ENCODE data around the gene YWHAH.

The YWHAH gene

DNA sequence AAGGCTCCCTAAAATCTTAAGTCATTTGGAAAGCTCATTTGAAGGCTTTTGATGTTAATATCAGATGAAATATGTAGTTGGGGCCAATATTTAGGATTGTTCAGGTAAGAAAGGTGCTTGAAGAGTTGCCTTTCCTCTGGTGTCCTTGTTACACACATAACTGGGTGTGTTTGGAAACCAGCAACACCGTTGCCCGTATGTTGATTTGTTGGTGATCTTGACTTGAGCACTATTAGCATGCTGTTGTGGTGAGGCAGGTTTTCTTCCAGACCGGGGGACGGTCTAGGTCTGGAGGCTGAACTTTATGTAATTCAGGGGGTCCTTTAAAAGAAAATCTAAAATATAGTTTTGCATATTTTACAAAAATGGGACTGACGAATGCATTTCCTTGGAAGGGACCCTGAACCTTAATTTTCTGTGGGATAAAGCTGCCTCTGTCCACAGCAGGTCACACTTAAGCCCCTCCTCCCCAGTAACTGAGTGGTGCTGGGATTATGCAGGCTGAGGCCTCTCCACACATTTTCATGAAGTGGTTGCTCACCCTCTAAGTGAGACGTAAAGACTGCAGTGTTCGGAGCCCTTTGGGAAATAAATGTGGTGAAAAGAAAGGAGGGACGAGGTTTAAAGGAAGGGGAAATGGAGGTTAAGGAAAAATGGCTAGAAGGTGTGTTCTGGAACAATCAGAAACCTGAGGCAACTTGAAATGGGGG is 1.8 kb downstream of the YWHAH start:
- Histone ChIP-seq H3K4me2 (ENCODE audit: low read length) (peak overlapping the region; percentile 86), H3K4me1 (ENCODE audit: low read length) (peaks cover 26% of the 10 kb centered on the region), H2AFZ (ENCODE audit: low read depth, low read length) (no peak overlapping the region), H3K9me3 (ENCODE audit: insufficient read depth, low read length) (no peaks in the 10 kb centered on the region), H3K9ac (ENCODE audit: low read length) (peak overlapping the region; percentile 98), H3K79me2 (ENCODE audit: low read length) (peaks cover 67% of the 10 kb centered on the region), H4K20me1 (ENCODE audit: insufficient read depth, low read length) (peaks cover 41% of the 10 kb centered on the region), H3K27me3 (ENCODE audit: low read depth, low read length) (no peaks in the 10 kb centered on the region), H3K27ac (ENCODE audit: low read length) (peak overlapping the region; percentile 77), H3K36me3 (replicated peaks; ENCODE audit: low read depth, low read length) (peaks cover 35% of the 10 kb centered on the region), H3K4me3 (ENCODE audit: low read length) (peak overlapping the region; percentile 94)
- TF ChIP-seq, protein P1, sequence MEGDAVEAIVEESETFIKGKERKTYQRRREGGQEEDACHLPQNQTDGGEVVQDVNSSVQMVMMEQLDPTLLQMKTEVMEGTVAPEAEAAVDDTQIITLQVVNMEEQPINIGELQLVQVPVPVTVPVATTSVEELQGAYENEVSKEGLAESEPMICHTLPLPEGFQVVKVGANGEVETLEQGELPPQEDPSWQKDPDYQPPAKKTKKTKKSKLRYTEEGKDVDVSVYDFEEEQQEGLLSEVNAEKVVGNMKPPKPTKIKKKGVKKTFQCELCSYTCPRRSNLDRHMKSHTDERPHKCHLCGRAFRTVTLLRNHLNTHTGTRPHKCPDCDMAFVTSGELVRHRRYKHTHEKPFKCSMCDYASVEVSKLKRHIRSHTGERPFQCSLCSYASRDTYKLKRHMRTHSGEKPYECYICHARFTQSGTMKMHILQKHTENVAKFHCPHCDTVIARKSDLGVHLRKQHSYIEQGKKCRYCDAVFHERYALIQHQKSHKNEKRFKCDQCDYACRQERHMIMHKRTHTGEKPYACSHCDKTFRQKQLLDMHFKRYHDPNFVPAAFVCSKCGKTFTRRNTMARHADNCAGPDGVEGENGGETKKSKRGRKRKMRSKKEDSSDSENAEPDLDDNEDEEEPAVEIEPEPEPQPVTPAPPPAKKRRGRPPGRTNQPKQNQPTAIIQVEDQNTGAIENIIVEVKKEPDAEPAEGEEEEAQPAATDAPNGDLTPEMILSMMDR (IDR thresholded peaks at IDR 0.05; ENCODE audit: low read depth, low read length): no peak
- TF ChIP-seq EZH2phosphoT487 (IDR thresholded peaks at IDR 0.05; ENCODE audit: low read depth): no peak

DNA sequence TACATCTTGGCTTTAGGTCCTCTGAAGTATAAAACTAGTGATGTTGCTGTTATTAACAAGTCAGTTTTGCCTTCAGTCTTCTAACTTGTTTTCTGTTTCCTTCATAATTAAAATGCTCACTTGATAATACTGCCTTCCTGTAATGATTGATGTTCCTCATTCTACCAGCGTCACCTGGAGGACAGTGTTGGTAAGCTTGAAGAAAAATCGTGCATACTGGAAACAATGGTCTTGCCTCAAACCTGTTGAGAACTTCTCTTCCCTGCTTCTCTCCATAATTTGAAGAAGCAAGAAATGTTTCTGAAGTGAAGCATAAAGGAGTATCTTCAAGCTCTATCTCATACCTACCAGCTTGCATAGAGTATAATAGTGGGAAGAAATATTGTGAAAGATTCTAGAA is 3.0 kb downstream of the YWHAH start:
- TF ChIP-seq EZH2phosphoT487 (IDR thresholded peaks at IDR 0.05; ENCODE audit: low read depth): no peak
- TF ChIP-seq, protein P1 (IDR thresholded peaks at IDR 0.05; ENCODE audit: low read depth, low read length): peak; percentile 96
- Histone ChIP-seq H3K27me3 (ENCODE audit: low read depth, low read length) (no peaks in the 10 kb centered on the region), H4K20me1 (ENCODE audit: insufficient read depth, low read length) (peaks cover 53% of the 10 kb centered on the region), H2AFZ (ENCODE audit: low read depth, low read length) (no peak overlapping the region), H3K4me2 (ENCODE audit: low read length) (peak overlapping the region; percentile 86; the same call in 1 of the 2 replicates), H3K27ac (ENCODE audit: low read length) (no peak overlapping the region), H3K9ac (ENCODE audit: low read length) (no peak overlapping the region), H3K36me3 (replicated peaks; ENCODE audit: low read depth, low read length) (peaks cover 45% of the 10 kb centered on the region), H3K79me2 (ENCODE audit: low read length) (peaks cover 79% of the 10 kb centered on the region), H3K4me1 (ENCODE audit: low read length) (peaks cover 26% of the 10 kb centered on the region), H3K4me3 (ENCODE audit: low read length) (no peak overlapping the region), H3K9me3 (ENCODE audit: insufficient read depth, low read length) (no peaks in the 10 kb centered on the region)

DNA sequence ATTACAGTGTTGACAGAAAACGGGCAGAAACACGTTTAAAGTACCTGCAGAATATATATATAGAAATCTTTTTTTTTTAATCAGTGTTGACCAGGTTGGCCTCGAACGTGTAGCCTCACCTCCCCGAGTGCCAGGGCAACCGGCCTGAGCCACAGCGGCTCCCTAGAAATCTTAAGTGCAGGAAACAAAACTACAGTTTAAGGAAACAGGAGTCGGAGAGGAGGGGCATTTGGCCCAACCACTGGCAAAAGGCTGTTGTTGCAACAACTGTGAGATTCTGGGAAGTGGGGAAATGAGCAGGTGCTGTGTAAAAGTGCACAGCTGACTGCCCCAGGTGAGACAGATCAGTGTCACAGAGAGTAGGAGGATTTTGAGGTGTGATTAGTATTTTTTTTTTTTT is 3.7 kb downstream of the YWHAH start:
- H3K79me2 ChIP-seq (ENCODE audit: low read length): peaks cover 86% of the 10 kb centered on the region
- H3K9ac ChIP-seq (ENCODE audit: low read length): no peak overlapping the region
- TF ChIP-seq, protein P1 (IDR thresholded peaks at IDR 0.05; ENCODE audit: low read depth, low read length): no peak
- TF ChIP-seq EZH2phosphoT487 (IDR thresholded peaks at IDR 0.05; ENCODE audit: low read depth): no peak
- H3K4me1 ChIP-seq (ENCODE audit: low read length): peaks cover 26% of the 10 kb centered on the region
- H2AFZ ChIP-seq (ENCODE audit: low read depth, low read length): no peak overlapping the region
- H3K4me3 ChIP-seq (ENCODE audit: low read length): no peak overlapping the region
- H3K36me3 ChIP-seq (replicated peaks; ENCODE audit: low read depth, low read length): peaks cover 50% of the 10 kb centered on the region
- H3K27ac ChIP-seq (ENCODE audit: low read length): no peak overlapping the region
- H3K27me3 ChIP-seq (ENCODE audit: low read depth, low read length): no peaks in the 10 kb centered on the region
- no peak overlapping the region for H3K4me2 ChIP-seq (ENCODE audit: low read length)
- H3K9me3 ChIP-seq (ENCODE audit: insufficient read depth, low read length): no peaks in the 10 kb centered on the region
- peaks cover 60% of the 10 kb centered on the region for H4K20me1 ChIP-seq (ENCODE audit: insufficient read depth, low read length)

DNA sequence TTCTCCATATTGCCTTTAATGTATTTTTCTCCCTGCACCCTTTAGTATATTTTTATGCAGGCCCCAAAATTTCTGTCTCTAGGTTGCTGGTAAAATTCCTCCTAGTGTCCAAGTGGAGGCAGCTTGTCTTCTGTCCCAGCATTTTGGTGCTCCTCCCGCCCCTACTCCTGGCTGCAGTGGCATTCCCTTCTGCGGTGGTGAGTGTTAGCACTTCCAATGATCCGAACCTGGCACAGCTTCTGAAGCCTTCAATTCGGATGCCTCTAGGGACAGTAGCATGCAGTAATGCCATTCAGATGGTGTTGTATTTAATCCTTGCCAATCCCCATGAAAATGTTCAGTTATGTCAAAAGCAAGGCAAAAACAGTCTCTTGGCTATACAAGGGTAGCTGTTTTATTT is 5.9 kb downstream of the YWHAH start:
- Histone ChIP-seq H3K36me3 (replicated peaks; ENCODE audit: low read depth, low read length) (peaks cover 64% of the 10 kb centered on the region), H3K4me2 (ENCODE audit: low read length) (no peak overlapping the region), H3K27ac (ENCODE audit: low read length) (no peak overlapping the region), H3K79me2 (ENCODE audit: low read length) (peaks cover 99% of the 10 kb centered on the region), H3K9me3 (ENCODE audit: insufficient read depth, low read length) (no peaks in the 10 kb centered on the region), H3K4me1 (ENCODE audit: low read length) (peaks cover 18% of the 10 kb centered on the region), H3K4me3 (ENCODE audit: low read length) (no peak overlapping the region), H4K20me1 (ENCODE audit: insufficient read depth, low read length) (peaks cover 82% of the 10 kb centered on the region), H3K9ac (ENCODE audit: low read length) (no peak overlapping the region), H3K27me3 (ENCODE audit: low read depth, low read length) (no peaks in the 10 kb centered on the region), H2AFZ (ENCODE audit: low read depth, low read length) (no peak overlapping the region)
- TF ChIP-seq EZH2phosphoT487 (IDR thresholded peaks at IDR 0.05; ENCODE audit: low read depth): no peak
- TF ChIP-seq, protein P1 (IDR thresholded peaks at IDR 0.05; ENCODE audit: low read depth, low read length): no peak
